NCI-H2196 (cell line): ENCODE measurements around the gene KIF4B.

ENCODE experiments used
- DNase-seq: peaks from one replicate; lab custom pipeline; 2025; ENCODE audit not compliant: unreplicated experiment; lab: John Stamatoyannopoulos, UW

KIF4B gene

DNA sequence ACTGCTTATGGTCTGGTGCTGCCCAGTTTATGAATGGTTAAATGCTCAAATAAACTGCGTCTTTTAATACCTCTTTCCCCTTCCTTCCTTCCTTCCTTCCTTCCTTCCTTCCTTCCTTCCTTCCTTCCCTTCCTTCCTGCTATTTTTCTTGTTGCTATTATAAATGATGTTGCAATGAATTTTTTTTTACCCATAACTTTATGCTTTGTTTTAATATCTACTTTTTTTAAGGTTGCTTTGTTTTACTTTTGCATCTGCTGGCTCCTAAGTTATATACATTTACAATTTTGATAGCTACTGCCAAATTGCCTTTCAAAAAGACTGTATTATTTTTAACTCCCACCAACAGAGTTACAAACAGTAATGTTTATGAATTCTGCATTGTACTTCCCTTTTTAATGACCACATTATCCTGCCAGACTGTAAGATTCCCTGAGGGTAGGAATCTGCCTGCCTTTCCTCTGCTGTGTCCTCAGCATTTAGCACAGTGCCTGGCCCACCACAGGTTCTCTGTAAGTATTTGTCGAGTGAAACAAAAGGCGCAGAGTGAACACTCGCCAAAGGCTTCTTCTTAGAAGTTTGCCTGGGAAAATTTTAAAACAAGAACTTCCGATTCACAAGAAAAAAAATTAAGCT lies 36.9 kb downstream of the KIF4B start:
- DNase-seq: no peak

DNA sequence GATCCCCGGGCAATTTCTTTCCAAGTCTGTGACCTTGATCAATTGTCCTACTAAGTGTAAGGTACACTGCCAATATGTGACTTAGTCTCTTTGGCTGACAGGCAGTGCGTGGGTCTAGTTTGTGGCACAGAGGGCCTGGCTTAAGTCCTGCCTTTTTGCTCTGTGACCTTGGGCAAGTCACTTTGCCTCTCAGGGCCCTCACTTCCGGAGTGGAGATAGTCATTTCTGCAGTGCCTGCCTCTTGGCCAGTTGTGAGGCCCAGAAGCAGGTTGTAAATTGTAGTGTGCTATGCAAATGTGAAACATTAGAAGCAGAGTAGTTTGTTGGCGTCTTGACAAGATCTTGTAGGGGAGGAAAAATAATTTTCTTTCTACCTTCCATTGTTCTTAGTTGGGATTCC lies 39.0 kb downstream of the KIF4B start:
- no peak for DNase-seq

DNA sequence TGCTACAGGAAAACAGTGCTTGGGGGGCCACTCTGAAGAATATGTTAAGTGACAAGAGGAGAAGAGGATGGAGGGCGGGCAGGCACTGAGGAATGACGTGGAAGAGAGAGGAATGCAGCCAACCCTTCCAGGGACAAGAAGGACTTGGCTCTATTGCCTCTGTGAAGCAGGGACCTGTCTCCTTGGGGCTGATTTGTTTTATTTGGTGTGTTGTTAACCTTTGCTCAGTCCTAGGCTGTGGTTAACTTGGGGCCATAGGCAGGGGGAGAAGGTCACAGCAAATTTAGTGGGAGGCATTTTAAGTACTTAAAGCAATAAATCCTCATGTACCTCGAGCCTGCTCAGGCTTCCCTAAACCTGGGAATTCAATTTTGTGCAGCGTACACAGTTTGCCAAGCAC lies 39.9 kb downstream of the KIF4B start:
- DNase-seq: no peak

DNA sequence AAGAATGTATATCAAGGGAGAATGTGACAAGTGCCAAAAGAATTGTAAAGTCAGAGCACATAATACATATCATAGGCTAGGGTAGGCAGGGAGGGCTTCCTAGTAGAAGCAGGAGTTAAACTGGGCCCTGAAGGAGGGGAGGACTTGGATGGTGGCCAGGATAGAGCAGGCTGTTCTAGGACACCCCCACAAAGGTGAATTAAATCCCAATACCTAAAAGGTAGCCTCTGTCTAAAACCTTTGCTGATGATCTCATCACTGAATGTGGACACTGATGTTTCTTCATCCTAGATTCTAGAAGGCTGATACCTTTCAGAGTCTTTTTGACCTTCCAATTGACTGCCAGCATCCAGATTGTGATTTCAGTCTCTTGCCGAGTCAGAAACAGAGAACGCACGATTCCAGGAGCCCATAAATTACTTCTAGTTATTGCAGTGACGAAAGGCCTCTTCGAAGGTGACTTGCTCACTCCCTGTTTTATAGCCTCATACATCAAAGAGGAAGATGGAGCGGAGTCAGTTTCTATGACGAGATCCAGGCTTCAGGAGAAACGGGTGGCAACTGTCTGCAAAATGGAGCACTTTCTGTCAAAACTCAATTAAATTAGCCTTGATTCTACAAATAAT lies 43.2 kb downstream of the KIF4B start:
- no peak for DNase-seq

DNA sequence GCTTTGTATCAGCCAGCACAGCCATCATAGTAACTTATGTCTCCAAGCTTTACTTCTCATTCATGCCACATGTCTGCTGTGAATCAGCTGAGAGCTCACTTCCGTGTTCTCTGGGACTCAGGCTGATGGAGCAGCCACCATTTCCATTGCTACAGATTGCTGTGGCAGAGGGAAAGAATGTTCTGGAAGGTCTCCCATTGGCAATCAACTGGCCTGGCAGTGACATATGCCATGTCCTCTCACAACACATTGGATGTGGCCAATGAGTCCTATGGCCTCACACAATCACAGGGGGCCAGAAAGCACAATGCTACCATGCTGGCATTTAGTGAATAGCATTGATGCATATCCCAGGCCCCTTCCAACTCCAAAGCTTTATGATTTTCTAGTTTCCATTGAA lies 44.1 kb downstream of the KIF4B start:
- no peak for DNase-seq

DNA sequence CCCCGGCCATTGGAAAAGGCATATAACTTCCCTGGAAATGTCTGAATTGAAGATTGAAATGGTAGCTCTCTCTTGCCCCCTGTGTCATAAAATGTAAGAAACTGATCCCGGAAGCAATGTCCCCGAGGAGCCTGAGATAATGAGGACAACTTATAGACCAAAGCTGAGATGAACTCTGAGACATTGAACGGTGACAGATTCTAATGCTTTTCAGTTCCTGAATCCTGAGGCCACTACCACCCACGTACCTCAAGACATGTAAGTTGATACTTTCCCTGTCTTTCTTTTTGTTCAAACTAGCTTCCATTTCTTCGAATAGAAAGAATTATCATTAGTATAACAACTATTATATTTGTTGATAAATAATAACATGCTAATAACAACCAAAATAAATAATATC lies 51.0 kb downstream of the KIF4B start:
- DNase-seq: no peak

DNA sequence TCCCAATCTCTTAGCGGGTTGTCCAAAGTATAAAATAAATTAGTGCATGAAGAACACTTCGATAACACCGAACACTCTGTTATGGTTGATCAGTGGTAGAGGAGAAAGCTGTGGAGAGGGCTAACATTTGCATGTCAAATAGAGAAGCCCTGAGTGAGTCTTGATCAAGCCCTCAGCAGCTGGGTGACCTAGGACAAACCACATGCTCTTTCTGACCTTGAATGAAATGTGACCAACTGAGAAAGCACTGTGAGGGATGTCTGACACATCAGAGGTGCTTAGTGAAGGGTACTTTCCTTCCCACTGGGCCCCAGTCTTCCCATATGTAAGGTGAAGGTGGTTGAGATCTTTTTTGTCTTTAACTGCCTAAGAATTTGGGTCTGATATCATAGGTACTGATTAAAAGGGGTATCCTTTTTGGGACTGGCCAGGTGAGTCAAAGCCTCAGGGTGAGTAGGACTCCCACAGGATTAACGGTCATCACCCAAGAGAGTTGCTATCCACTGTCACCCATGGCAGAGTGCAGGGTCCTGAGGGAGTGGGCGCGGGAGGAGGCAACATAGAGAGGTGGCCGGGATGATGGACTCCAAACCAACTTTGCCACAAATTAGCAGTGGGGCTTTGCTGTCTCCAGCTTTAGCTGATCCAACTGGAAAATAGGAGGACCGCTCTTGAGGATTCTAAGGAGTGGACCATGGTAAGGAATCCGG lies 53.5 kb downstream of the KIF4B start:
- no peak for DNase-seq
